Measurements from ENCODE around the gene BEST1. TPM values are rescaled to one million over a fixed set of nuclear protein-coding genes. Genes with fewer than 3 reads are reported as not detected.

BEST1 gene
- total RNA-seq (2014; rRNA removed; shearing (Covaris generic)) (1.5 and 3.1 TPM in 2 replicates), total RNA-seq (2022) (1.9 and 3.3 TPM in 2 replicates), Bru-seq, nascent RNA (percentile 18 among the genes with signal in this experiment), BruChase-seq, experiment 1, labeled RNA remaining after a 6-hour chase (percentile 26 among the genes with signal in this experiment), BruChase-seq, experiment 2, labeled RNA remaining after a 2-hour chase (percentile 15 among the genes with signal in this experiment)
- long read RNA-seq, partial matches to known transcripts = 0 of 2 reads
- long read RNA-seq, other reads (novel, unspliced or antisense) = 2 of 2 reads

DNA sequence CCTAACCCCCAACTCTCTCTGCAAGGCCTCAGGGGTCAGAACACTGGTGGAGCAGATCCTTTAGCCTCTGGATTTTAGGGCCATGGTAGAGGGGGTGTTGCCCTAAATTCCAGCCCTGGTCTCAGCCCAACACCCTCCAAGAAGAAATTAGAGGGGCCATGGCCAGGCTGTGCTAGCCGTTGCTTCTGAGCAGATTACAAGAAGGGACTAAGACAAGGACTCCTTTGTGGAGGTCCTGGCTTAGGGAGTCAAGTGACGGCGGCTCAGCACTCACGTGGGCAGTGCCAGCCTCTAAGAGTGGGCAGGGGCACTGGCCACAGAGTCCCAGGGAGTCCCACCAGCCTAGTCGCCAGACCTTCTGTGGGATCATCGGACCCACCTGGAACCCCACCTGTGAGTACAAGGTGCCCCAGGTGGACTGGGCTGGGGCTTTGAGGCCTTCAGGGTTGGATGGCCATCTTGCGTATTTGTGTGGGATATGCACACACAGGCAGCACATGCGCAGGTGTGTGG, at the start of gene BEST1:
Gene BEST1, plus strand, starts transcription at position 317 of the 513 bp plus-strand sequence. CDS start 1,456 bp downstream, outside the sequence.
- no peak for DNase-seq (ENCODE audit: low spot score)
- CTCF ChIA-PET (ENCODE audit: unreplicated experiment) = interaction anchor here (0.7 kb wide), 1 partner anchor 152 kb away, joined by 6 read pairs; no protein-coding TSS in a partner anchor
- Histone ChIP-seq H3K27ac (ENCODE audit: low read depth, low read length, poor library complexity, severe bottlenecking) (no peak within 1 kb of the TSS), H3K4me3 (ENCODE audit: low read depth, low read length, poor library complexity, severe bottlenecking) (no peak within 1 kb of the TSS), H4K20me1 (ENCODE audit: insufficient read depth, low read length) (no peaks in the 10 kb centered on the region), H3K9me3 (ENCODE audit: low read length) (no peaks in the 10 kb centered on the region), H3K79me2 (ENCODE audit: insufficient read depth, low read depth, low read length) (no peaks in the 10 kb centered on the region), H3K36me3 (ENCODE audit: insufficient read depth, low read length) (no peaks in the 10 kb centered on the region), H2AFZ (ENCODE audit: low read length) (0 out of 2 replicates have a peak within 1 kb of the TSS, but pooled peaks have one; percentile 30), H3K4me2 (ENCODE audit: low read length) (no peak within 1 kb of the TSS), H3K4me1 (ENCODE audit: insufficient read depth, low read length, poor library complexity, severe bottlenecking) (peaks cover 8% of the 10 kb centered on the region), H3K9me2 (ENCODE audit: insufficient read depth, low read length) (no peaks in the 10 kb centered on the region)
- no peak for TF ChIP-seq EZH2phosphoT487 (IDR thresholded peaks at IDR 0.05; ENCODE audit: borderline replicate concordance, low read depth, low read length)
- TF ChIP-seq, protein P1, sequence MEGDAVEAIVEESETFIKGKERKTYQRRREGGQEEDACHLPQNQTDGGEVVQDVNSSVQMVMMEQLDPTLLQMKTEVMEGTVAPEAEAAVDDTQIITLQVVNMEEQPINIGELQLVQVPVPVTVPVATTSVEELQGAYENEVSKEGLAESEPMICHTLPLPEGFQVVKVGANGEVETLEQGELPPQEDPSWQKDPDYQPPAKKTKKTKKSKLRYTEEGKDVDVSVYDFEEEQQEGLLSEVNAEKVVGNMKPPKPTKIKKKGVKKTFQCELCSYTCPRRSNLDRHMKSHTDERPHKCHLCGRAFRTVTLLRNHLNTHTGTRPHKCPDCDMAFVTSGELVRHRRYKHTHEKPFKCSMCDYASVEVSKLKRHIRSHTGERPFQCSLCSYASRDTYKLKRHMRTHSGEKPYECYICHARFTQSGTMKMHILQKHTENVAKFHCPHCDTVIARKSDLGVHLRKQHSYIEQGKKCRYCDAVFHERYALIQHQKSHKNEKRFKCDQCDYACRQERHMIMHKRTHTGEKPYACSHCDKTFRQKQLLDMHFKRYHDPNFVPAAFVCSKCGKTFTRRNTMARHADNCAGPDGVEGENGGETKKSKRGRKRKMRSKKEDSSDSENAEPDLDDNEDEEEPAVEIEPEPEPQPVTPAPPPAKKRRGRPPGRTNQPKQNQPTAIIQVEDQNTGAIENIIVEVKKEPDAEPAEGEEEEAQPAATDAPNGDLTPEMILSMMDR (conservative IDR thresholded peaks at IDR 0.05; ENCODE audit: low read length) = no peak
- BruUV-seq (replicated peaks) = no TSS peak
- intact Hi-C loops (cut with micrococcal nuclease; ENCODE audit: unreplicated experiment) = no loop called here
- POLR2A ChIA-PET = interaction anchor here (0.6 to 1.0 kb wide), 2 partner anchors 18 to 51 kb away, joined by 3 read pairs; partner anchors contain the start of gene FTH1

DNA sequence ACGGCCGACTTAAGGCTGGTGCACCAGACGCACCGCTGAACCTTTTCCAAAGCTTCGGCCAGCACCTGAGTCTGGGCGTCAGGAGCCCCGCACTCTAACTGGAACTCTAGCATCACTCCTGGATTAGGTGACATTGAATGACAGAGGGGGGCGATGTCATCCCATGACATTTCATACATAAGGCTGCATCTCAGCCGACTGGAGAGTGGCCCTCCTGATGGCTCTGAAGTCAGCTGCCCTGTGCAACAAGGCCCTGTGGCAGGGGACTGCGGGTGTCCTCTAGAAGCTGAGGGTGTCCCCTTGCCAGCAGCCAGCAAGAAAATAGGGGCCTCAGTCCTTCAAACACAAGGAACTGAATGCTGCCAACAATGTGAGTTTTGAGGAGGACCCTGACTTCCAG, 48.8 kb upstream of the BEST1 start:
- BruUV-seq (replicated peaks) = no TSS peak
- H2AFZ ChIP-seq (ENCODE audit: low read length) = no peak overlapping the region
- no peak for TF ChIP-seq EZH2phosphoT487 (IDR thresholded peaks at IDR 0.05; ENCODE audit: borderline replicate concordance, low read depth, low read length)
- TF ChIP-seq, protein P1 (conservative IDR thresholded peaks at IDR 0.05; ENCODE audit: low read length) = 0 out of 2 replicates have a peak, but pooled peaks have one; percentile 22
- H3K79me2 ChIP-seq (ENCODE audit: insufficient read depth, low read depth, low read length) = no peaks in the 10 kb centered on the region
- intact Hi-C loops (cut with micrococcal nuclease; ENCODE audit: unreplicated experiment) = no loop called here
- H3K4me3 ChIP-seq (ENCODE audit: low read depth, low read length, poor library complexity, severe bottlenecking) = no peak overlapping the region
- H3K9me3 ChIP-seq (ENCODE audit: low read length) = no peaks in the 10 kb centered on the region
- ChIA-PET CTCF (ENCODE audit: unreplicated experiment) (interaction anchor here (0.6 to 4.2 kb wide), 2 partner anchors 8 to 46 kb away, joined by 3 to 26 read pairs; no protein-coding TSS in a partner anchor), POLR2A (interaction anchor here (0.6 kb wide), 1 partner anchor 21 kb away, joined by 3 read pairs; no protein-coding TSS in a partner anchor)
- no peaks in the 10 kb centered on the region for H3K9me2 ChIP-seq (ENCODE audit: insufficient read depth, low read length)
- H3K36me3 ChIP-seq (ENCODE audit: insufficient read depth, low read length) = no peaks in the 10 kb centered on the region
- H3K4me2 ChIP-seq (ENCODE audit: low read length) = no peak overlapping the region
- H3K4me1 ChIP-seq (ENCODE audit: insufficient read depth, low read length, poor library complexity, severe bottlenecking) = peaks cover 14% of the 10 kb centered on the region
- no peak for DNase-seq (ENCODE audit: low spot score)
- no peak overlapping the region for H3K27ac ChIP-seq (ENCODE audit: low read depth, low read length, poor library complexity, severe bottlenecking)
- no peaks in the 10 kb centered on the region for H4K20me1 ChIP-seq (ENCODE audit: insufficient read depth, low read length)

Data from OCI-LY7 (cell line).